GM23248 (cell line): ENCODE measurements around the gene ICOS. TPM values are rescaled to one million over a fixed set of nuclear protein-coding genes. Genes with fewer than 3 reads are reported as not detected.
A peak's percentile ranks its signal among the peaks of the same experiment; 100 is the strongest.

Experiments
- DNase-seq: peaks from one replicate; pipeline ENCODE4 v3.0.0-alpha.2; 2015
- H2AFZ ChIP-seq: fragments of 200-600 bp; sonication (generic); 2 replicates; pipeline ENCODE4 v1.6.1; 2016; ENCODE audit warnings: antibody characterized with exemption
- H3F3A ChIP-seq: fragments of 200-600 bp; sonication (generic); 2 replicates; pipeline ENCODE4 v1.6.1; 2016; ENCODE audit warnings: mild to moderate bottlenecking, antibody characterized with exemption, mixed run types; ENCODE audit not compliant: insufficient read depth
- H3K27ac ChIP-seq: fragments of 200-600 bp; sonication (generic); 2 replicates; pipeline ENCODE4 v1.5.1; 2016; ENCODE audit warnings: mild to moderate bottlenecking
- H3K27me3 ChIP-seq: fragments of 200-600 bp; sonication (generic); replicated peaks from 2 replicates; pipeline ENCODE4 v1.6.1; 2016; ENCODE audit warnings: mild to moderate bottlenecking; ENCODE audit not compliant: insufficient read depth
- H3K36me3 ChIP-seq: fragments of 200-600 bp; sonication (generic); 2 replicates; pipeline ENCODE4 v1.6.1; 2016; ENCODE audit warnings: low read depth, mild to moderate bottlenecking
- H3K4me1 ChIP-seq: fragments of 200-600 bp; sonication (generic); 2 replicates; pipeline ENCODE4 v1.6.1; 2016; ENCODE audit warnings: mild to moderate bottlenecking; ENCODE audit not compliant: insufficient read depth
- H3K4me2 ChIP-seq: fragments of 200-600 bp; sonication (generic); one replicate; pipeline ENCODE4 v1.6.1; 2016; ENCODE audit warnings: mild to moderate bottlenecking; ENCODE audit not compliant: unreplicated experiment
- H3K4me3 ChIP-seq: fragments of 200-600 bp; sonication (generic); 2 replicates; pipeline ENCODE4 v1.5.1; 2016; ENCODE audit warnings: mild to moderate bottlenecking
- H3K79me2 ChIP-seq: fragments of 200-600 bp; sonication (generic); 2 replicates; pipeline ENCODE4 v1.6.1; 2016; ENCODE audit warnings: mild to moderate bottlenecking; ENCODE audit not compliant: insufficient read depth
- H3K9ac ChIP-seq: fragments of 200-600 bp; sonication (generic); 2 replicates; pipeline ENCODE4 v1.6.1; 2016; ENCODE audit warnings: mild to moderate bottlenecking
- H3K9me2 ChIP-seq: fragments of 200-600 bp; sonication (generic); 2 replicates; pipeline ENCODE4 v1.6.1; 2016; ENCODE audit warnings: mixed run types, mild to moderate bottlenecking, moderate library complexity; ENCODE audit not compliant: insufficient read depth
- H3K9me3 ChIP-seq: fragments of 200-600 bp; sonication (generic); one replicate; pipeline ENCODE4 v1.6.1; 2017; ENCODE audit warnings: low read depth
- H4K20me1 ChIP-seq: fragments of 200-600 bp; sonication (generic); 2 replicates; pipeline ENCODE4 v1.6.0; 2016; ENCODE audit not compliant: insufficient read depth
- EZH2 ChIP-seq: fragments of 200-600 bp; sonication (generic); IDR thresholded peaks from 2 replicates; pipeline ENCODE4 v1.6.1; 2018; ENCODE audit warnings: antibody characterized with exemption, mild to moderate bottlenecking; ENCODE audit not compliant: insufficient read depth, poor library complexity, severe bottlenecking
- EZH2phosphoT487 ChIP-seq: fragments of 200-600 bp; sonication (generic); IDR thresholded peaks from 2 replicates; pipeline ENCODE4 v1.6.1; 2018; ENCODE audit warnings: antibody characterized with exemption, moderate library complexity, mild to moderate bottlenecking, low read depth; ENCODE audit not compliant: insufficient read depth
- WGBS, 2 experiments: methylation state at CpG; one replicate each; pipeline ENCODE4 v1.1.6; 2015 to 2017; ENCODE audit warnings: low lambda C conversion rate in 2 of 2, low coverage in 1 of 2; ENCODE audit errors: missing lambda C conversion rate in 2 of 2; 5-methylcytosine and 5-hydroxymethylcytosine counted together
- in situ Hi-C: fragments of 300-500 bp; cut with MboI; formaldehyde crosslinking; loops from 2 replicates; pipeline ENCODE4 v1.15.0; 2020
- polyA plus RNA-seq: library from polyadenylated mRNA; unstranded; fragments of >200 nt; fragmentation: Nextera tagmentation; extraction: Ambion mirVana; gene quantifications from 2 replicates; pipeline ENCODE4 v1.2.1, GENCODE V29; 2016
- total RNA-seq: library from RNA; depleted of rRNA; stranded (reverse); fragments of >200 nt; shearing (Covaris generic); gene quantifications from 2 replicates; pipeline ENCODE4 v1.2.3, GENCODE V29; 2014

Gene ICOS
- total and polyA plus RNA-seq, 2 experiments from 2014 or later = not detected

DNA sequence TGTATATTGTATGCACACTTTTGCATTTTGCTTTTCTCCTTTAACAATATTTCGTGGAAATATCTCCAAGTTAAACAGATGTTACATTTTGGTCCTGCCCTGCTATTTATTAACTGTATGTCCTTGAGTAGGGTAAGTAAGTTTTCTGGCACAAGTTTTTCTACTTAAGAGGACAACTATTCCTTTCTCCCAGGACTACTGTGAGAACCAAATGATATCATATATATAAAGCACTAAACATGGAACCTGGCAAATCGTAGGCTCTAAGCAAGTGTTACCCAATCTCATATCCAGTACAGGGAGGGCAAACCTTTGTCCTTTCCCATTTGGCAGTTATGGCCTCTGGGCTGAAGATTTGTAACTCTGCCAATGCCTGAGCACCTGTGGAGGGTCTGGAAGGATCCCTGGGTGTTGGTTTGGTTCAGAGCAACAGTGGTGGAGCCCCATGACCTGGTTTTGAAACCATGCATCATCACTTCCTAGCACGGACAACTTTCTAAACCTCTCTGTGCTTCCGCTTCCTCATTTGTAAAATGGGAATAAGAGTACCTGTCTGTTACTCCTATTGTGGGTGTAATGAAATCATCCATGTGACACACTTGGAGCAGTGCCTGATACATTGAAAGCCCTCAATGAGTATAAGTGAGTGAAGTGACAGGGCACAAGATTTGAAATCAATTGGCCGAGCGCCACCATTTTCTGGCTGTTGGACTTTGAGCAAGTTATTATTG is 28.3 kb upstream of the ICOS start:
- Histone ChIP-seq H3F3A (peaks cover 14% of the 10 kb centered on the region), H3K4me3 (no peak overlapping the region), H3K4me1 (peaks cover 16% of the 10 kb centered on the region), H3K27me3 (no peaks in the 10 kb centered on the region), H3K27ac (no peak overlapping the region), H3K9me2 (no peaks in the 10 kb centered on the region), H3K4me2 (no peak overlapping the region), H3K9ac (no peak overlapping the region), H4K20me1 (no peaks in the 10 kb centered on the region), H2AFZ (peak overlapping the region; percentile 93), H3K79me2 (no peaks in the 10 kb centered on the region), H3K9me3 (no peaks in the 10 kb centered on the region), H3K36me3 (no peaks in the 10 kb centered on the region)
- in situ Hi-C loops = no loop called here
- TF ChIP-seq EZH2phosphoT487 (no peak), EZH2 (no peak)
- WGBS, 2 experiments = 86% methylated on average over 6 of the region's 6 CpGs
- DNase-seq = no peak

DNA sequence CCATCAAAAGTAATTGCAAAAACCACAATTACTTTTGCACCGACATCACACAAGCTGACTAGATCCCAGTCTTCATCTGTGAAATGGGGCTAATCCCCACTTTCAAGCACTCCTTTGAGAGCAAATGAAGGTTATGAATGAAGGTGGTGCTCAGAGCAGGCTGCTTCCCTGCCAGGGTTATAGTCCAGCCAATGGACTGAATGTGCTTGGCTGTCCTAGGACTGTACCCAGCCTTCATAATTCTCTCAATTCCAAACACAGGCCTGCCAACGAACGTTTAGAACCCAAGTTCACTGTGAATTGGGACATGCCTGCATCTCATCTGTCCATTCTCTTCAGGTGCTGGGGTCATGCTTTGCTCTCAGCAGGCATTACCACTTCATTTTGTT is 27.8 kb upstream of the ICOS start:
- H3F3A ChIP-seq = peaks cover 14% of the 10 kb centered on the region
- H2AFZ ChIP-seq = peak overlapping the region; percentile 93
- peak overlapping the region; percentile 88 for H3K4me2 ChIP-seq
- peak overlapping the region; percentile 67 for H3K4me3 ChIP-seq
- in situ Hi-C loops = no loop called here
- no peaks in the 10 kb centered on the region for H3K9me3 ChIP-seq
- TF ChIP-seq EZH2 = no peak
- WGBS, 2 experiments = 20 to 25% methylated on average over 3 of the region's 3 CpGs
- peaks cover 16% of the 10 kb centered on the region for H3K4me1 ChIP-seq
- H3K9ac ChIP-seq = peak overlapping the region; percentile 66; the same call in 1 of the 2 replicates
- no peaks in the 10 kb centered on the region for H3K79me2 ChIP-seq
- no peaks in the 10 kb centered on the region for H3K36me3 ChIP-seq
- DNase-seq = no peak
- peak overlapping the region; percentile 41 for H3K27ac ChIP-seq
- H4K20me1 ChIP-seq = no peaks in the 10 kb centered on the region
- no peaks in the 10 kb centered on the region for H3K27me3 ChIP-seq
- H3K9me2 ChIP-seq = no peaks in the 10 kb centered on the region

DNA sequence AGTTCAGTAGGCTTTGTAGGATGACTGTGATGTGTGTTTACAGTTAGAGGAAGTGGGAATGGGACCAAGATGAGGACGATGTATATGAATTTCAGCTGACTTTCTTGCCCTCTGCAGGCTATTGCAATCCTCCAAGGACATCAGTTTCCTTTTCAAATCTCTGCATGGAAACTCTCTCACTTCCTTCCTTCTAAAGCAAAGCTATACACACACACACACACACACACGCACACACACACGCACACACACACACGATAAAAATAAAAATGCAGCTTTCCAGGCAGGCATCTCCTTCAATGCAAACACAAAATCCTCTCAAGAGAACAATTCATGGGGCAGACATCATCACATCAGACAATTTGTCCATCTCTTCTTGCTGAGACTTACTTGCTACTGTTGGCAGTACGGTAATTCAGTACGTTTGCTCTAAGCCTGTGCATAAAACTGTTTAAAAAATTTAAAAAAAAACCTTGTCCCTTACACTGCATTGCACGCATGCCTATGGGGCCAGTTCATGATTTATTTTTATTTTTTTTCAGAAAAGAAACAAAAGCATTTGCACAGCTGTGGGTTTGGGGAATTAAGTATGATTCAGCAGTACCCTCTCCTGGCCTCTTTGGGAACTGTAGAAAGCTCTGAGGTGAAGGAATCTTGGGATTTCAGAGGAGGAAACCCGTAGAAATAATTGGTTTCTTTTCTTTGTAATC is 27.1 kb upstream of the ICOS start:
- peak overlapping the region; percentile 41 for H3K27ac ChIP-seq
- in situ Hi-C loops = no loop called here

DNA sequence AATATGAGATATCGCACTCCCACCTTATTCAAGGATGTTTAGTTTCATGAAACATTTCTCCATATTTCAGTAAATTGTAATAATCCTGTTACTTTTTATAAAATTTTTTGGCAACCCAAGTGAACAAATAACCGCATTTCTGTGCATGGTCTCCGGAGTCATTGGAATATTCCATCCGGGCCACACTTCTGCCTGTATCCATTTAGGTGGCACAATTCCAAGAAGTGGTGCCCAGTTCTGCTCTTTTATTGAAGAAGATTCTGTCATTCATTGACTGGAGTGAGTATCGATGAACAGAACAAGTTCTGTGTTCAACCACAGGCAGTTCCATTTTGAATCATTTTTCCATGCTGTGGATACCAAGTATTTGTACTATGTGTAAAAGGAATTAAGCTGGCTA is 26.6 kb upstream of the ICOS start:
- in situ Hi-C loops = no loop called here
- H3K9ac ChIP-seq = peak overlapping the region; percentile 66
- peak; percentile 45 for DNase-seq

More for the DNA sequence above, 27.1 kb upstream of the ICOS start:
- H3K9me2 ChIP-seq = no peaks in the 10 kb centered on the region
- no peaks in the 10 kb centered on the region for H3K27me3 ChIP-seq
- H2AFZ ChIP-seq = peak overlapping the region; percentile 93
- no peaks in the 10 kb centered on the region for H3K36me3 ChIP-seq
- peak overlapping the region; percentile 67 for H3K4me3 ChIP-seq
- H3F3A ChIP-seq = peaks cover 14% of the 10 kb centered on the region
- peak overlapping the region; percentile 88 for H3K4me2 ChIP-seq
- no peak for TF ChIP-seq EZH2
- TF ChIP-seq EZH2phosphoT487 = no peak
- H3K79me2 ChIP-seq = no peaks in the 10 kb centered on the region
- H3K9ac ChIP-seq = peak overlapping the region; percentile 66
- peaks cover 16% of the 10 kb centered on the region for H3K4me1 ChIP-seq
- 1 to 2% methylated on average over 8 of the region's 8 CpGs for WGBS, 2 experiments
- H4K20me1 ChIP-seq = no peaks in the 10 kb centered on the region
- peak; percentile 87 for DNase-seq
- H3K9me3 ChIP-seq = no peaks in the 10 kb centered on the region

More for the DNA sequence above, 26.6 kb upstream of the ICOS start:
- H4K20me1 ChIP-seq = no peaks in the 10 kb centered on the region
- 4% methylated on average over 5 of the region's 5 CpGs for WGBS, 2 experiments
- H3K27ac ChIP-seq = peak overlapping the region; percentile 24; the same call in 1 of the 2 replicates
- H3K4me3 ChIP-seq = peak overlapping the region; percentile 67
- H3K27me3 ChIP-seq = no peaks in the 10 kb centered on the region
- no peaks in the 10 kb centered on the region for H3K9me3 ChIP-seq
- H3F3A ChIP-seq = peaks cover 14% of the 10 kb centered on the region
- H3K4me1 ChIP-seq = peaks cover 21% of the 10 kb centered on the region
- H2AFZ ChIP-seq = peak overlapping the region; percentile 93
- TF ChIP-seq EZH2phosphoT487 = no peak
- TF ChIP-seq EZH2 = no peak
- H3K36me3 ChIP-seq = no peaks in the 10 kb centered on the region
- H3K79me2 ChIP-seq = no peaks in the 10 kb centered on the region
- H3K4me2 ChIP-seq = peak overlapping the region; percentile 88
- H3K9me2 ChIP-seq = no peaks in the 10 kb centered on the region
